GM18526 (cell line): ENCODE data around the gene ST6GALNAC6.

Experiments
- POLR2A ChIP-seq: IDR thresholded peaks from 3 replicates; pipeline ENCODE4 v1.6.1; 2011; ENCODE audit not compliant: insufficient read length; ENCODE audit errors: extremely low read depth

ST6GALNAC6 gene

GRCh38 chr9:127862075-127863011, 37.1 kb downstream of the ST6GALNAC6 start:
- TF ChIP-seq POLR2A: no peak

GRCh38 chr9:127860779-127861178, 38.6 kb downstream of the ST6GALNAC6 start:
- no peak for TF ChIP-seq POLR2A

- TF ChIP-seq POLR2A: no peak
These were observed 39.1 kb downstream of the ST6GALNAC6 start for GRCh38 chr9:127860260-127860659.

GRCh38 chr9:127858041-127858512, 41.3 kb downstream of the ST6GALNAC6 start:
- no peak for TF ChIP-seq POLR2A

- no peak for TF ChIP-seq POLR2A
These were observed 42.1 kb downstream of the ST6GALNAC6 start for GRCh38 chr9:127857278-127857677.

- no peak for TF ChIP-seq POLR2A
These were observed 42.7 kb downstream of the ST6GALNAC6 start for GRCh38 chr9:127856729-127857116.

GRCh38 chr9:127856094-127856728, 43.2 kb downstream of the ST6GALNAC6 start:
- TF ChIP-seq POLR2A: no peak

- TF ChIP-seq POLR2A: no peak
These were observed 43.9 kb downstream of the ST6GALNAC6 start for GRCh38 chr9:127855522-127855921.

GRCh38 chr9:127854960-127855359, 44.4 kb downstream of the ST6GALNAC6 start:
- no peak for TF ChIP-seq POLR2A

- no peak for TF ChIP-seq POLR2A
These were observed 45.1 kb downstream of the ST6GALNAC6 start, which contains the start of gene ENG for GRCh38 chr9:127854184-127854806. TSS of gene ENG (minus strand) at chr9:127854658. CDS start at chr9:127854355, 303 bp downstream.

GRCh38 chr9:127853312-127854183, 45.9 kb downstream of the ST6GALNAC6 start:
- no peak for TF ChIP-seq POLR2A

GRCh38 chr9:127852829-127853228, 46.6 kb downstream of the ST6GALNAC6 start:
- no peak for TF ChIP-seq POLR2A

GRCh38 chr9:127850286-127850830, 49.0 kb downstream of the ST6GALNAC6 start:
- no peak for TF ChIP-seq POLR2A

- TF ChIP-seq POLR2A: no peak
These were observed 50.5 kb downstream of the ST6GALNAC6 start for GRCh38 chr9:127848756-127849504.
